HG03175 (cell line): ENCODE results near the gene GRAMD2B.
"Not testable (repeated sequence)": the region's sequence is repeated elsewhere in the genome, so short reads cannot be mapped to it uniquely, and the experiment has no call there.

Source experiments
- ATAC-seq: cut with Tn5 transposase; IDR thresholded peaks from one replicate; pipeline ENCODE4 v1.9.1; 2021; ENCODE audit warnings: mild to moderate bottlenecking, moderate library complexity; ENCODE audit not compliant: unreplicated experiment

The GRAMD2B gene

GRCh38 chr5:126403876-126404275, 19.3 kb upstream of the GRAMD2B start:
- no peak for ATAC-seq

GRCh38 chr5:126410623-126411022, 12.6 kb upstream of the GRAMD2B start:
- ATAC-seq, result no peak

- ATAC-seq, result no peak
Observed at GRCh38 chr5:126413856-126414255, 9.4 kb upstream of the GRAMD2B start.

- no peak for ATAC-seq
Observed at GRCh38 chr5:126414874-126415502, 8.2 kb upstream of the GRAMD2B start.

DNA sequence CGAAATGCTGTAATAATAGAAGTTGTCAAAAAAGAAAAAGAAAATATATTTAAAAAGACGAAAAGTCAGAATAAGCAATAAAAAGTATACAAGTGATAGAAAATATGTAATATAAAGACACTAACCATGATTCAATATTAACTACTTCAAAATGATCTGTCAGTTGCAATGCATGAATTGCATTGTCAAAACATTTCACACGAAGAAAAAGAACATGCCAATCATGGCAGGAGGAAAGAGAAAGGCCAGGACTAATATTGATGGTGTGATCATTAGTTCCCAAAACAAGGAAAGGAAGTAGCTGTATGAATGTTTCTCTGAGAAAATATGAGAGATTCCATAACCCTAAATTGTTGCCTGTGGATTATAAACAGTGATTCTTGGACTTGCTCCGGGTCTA, 7.4 kb upstream of the GRAMD2B start:
- no peak for ATAC-seq

GRCh38 chr5:126416266-126416925, 6.8 kb upstream of the GRAMD2B start:
- ATAC-seq, result no peak

- ATAC-seq, result no peak
Observed at GRCh38 chr5:126417178-126417577, 6.0 kb upstream of the GRAMD2B start.

- peak; percentile 22 for ATAC-seq
Observed at GRCh38 chr5:126419102-126419501, 4.1 kb upstream of the GRAMD2B start.

- no peak for ATAC-seq
Observed at GRCh38 chr5:126428421-126428820, 5.2 kb downstream of the GRAMD2B start.

GRCh38 chr5:126430631-126431030, 7.4 kb downstream of the GRAMD2B start:
- ATAC-seq, result no peak

GRCh38 chr5:126433701-126434100, 10.5 kb downstream of the GRAMD2B start:
- no peak for ATAC-seq

- ATAC-seq, result no peak
Observed at GRCh38 chr5:126435261-126435660, 12.1 kb downstream of the GRAMD2B start.

DNA sequence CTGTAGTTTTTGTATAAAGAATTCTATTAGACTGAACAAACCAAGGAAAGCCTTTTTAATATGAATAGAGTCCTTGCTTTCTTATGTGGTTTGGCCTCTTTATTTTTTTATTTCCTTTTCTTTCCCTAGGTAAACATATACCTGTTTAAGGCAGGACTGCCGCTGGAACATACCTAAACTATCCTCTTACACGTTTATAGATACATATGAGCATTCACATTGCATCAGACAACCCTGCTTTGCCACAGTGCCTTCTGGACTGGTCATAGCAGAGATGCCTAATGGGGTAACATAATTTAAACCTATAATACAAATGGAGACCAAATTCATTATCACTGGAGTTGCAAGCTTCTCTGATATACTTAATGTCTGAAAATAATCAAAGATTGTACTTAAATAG, 12.5 kb downstream of the GRAMD2B start:
- no peak for ATAC-seq

DNA sequence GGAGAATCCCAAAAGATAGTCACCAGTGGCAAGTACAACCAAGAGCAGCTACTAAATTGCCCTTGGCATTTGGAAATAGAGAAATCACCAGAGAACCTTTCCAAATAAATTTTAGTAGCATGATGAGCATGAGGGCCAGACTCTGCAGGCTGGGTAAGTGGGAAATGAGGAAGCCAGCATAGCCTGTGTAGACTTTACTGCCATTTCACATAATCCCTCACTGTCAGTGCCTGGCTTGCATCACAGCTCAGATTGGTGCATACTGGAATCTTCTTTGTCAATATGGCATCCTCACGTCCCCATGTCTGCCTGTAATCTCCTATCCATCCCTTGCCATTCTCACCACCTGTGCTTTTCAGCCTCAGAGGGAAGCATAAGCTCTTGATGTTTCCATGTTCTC, 14.5 kb downstream of the GRAMD2B start:
- peak; percentile 8 for ATAC-seq

- peak; percentile 90 for ATAC-seq
Observed at GRCh38 chr5:126438267-126438666, 15.1 kb downstream of the GRAMD2B start.

- ATAC-seq, result no peak
Observed at GRCh38 chr5:126438868-126439267, 15.7 kb downstream of the GRAMD2B start.

GRCh38 chr5:126439724-126440123, 16.5 kb downstream of the GRAMD2B start:
- not testable (repeated sequence) for ATAC-seq

DNA sequence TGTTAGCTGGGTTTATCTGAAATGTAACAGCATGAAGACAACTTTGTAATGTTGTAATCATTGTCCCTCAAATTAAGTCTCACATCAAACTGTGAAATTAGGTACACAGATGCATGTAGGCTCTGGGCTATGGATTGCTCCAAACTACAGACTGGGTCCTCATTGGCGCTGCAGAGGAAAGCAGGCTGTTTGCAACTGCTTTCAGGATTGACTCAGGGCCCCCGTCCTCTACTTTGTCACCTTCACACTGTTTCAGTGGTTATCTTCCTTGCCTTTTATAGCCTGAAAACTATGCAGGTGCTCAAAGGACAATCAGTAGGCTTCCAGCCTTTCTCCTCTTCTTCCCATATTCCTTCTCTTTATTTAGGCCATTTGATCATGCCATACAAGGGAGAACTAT, 18.0 kb downstream of the GRAMD2B start:
- no peak for ATAC-seq

- ATAC-seq, result peak; percentile 92
Observed at GRCh38 chr5:126443374-126443851, 20.2 kb downstream of the GRAMD2B start.

DNA sequence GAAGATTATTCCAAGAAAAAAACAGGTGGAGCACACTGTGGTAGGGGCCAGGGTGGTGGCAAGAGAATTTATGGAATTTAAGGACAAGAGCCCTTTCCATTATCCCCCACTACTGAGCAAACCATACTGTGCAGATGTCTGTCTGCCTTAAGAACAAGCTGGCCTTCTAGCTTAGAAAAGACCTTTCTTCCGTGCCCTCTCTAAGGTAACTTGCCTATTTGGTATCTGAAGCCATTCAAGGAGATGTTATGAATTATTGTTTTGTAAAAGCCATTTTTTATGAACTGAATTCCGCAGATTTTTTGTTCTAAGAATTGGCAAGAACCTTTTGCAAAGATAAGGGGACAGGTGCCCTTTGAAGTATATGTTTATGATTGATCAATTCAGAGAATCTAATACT, 20.9 kb downstream of the GRAMD2B start:
- no peak for ATAC-seq

- no peak for ATAC-seq
Observed at GRCh38 chr5:126445502-126446174, 22.4 kb downstream of the GRAMD2B start.
